Measurements from ENCODE around the gene AUTS2. TPM values are rescaled to one million over a fixed set of nuclear protein-coding genes. Genes with fewer than 3 reads are reported as not detected.
A peak's percentile ranks its signal among the peaks of the same experiment; 100 is the strongest.
"Not testable (repeated sequence)": the region's sequence is repeated elsewhere in the genome, so short reads cannot be mapped to it uniquely, and the experiment has no call there.

The AUTS2 gene
- total RNA-seq, 2 donors from 2014 or later: 0.53 to 2.2 TPM

- Mint-ChIP-seq H3K27ac (no peak overlapping the region), H3K36me3 (no peaks in the 10 kb centered on the region), H3K9me3 (no peaks in the 10 kb centered on the region)
- ATAC-seq (no peak), DNase-seq (ENCODE audit: low spot score in 2 of 2) (no peak)
Measured at GRCh38 chr7:70789481-70790214, 1191.4 kb downstream of the AUTS2 start.

DNA sequence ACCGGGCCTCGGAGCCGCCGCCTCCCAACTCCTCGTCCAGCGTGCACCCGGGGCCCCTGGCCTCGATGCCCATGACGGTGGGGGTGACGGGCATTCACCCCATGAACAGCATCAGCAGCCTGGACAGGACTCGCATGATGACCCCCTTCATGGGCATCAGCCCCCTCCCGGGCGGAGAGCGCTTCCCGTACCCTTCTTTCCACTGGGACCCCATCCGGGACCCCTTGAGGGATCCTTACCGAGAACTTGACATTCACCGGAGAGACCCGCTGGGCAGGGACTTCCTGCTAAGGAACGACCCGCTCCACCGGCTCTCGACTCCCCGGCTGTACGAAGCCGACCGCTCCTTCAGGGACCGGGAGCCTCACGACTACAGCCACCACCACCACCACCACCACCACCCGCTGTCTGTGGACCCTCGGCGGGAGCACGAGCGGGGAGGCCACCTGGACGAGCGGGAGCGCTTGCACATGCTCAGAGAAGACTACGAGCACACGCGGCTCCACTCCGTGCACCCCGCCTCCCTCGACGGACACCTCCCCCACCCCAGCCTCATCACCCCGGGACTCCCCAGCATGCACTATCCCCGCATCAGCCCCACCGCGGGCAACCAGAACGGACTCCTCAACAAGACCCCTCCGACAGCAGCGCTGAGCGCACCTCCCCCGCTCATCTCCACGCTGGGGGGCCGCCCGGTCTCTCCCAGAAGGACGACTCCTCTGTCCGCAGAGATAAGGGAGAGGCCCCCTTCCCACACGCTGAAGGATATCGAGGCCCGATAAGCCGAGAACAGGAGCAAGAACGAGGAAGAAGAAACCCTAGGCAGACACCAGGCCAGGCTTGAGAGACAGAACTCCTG is 1192.2 kb downstream of the AUTS2 start:
- Mint-ChIP-seq H3K36me3 (no peaks in the 10 kb centered on the region), H3K9me3 (no peaks in the 10 kb centered on the region), H3K27ac (no peak overlapping the region)
- no peak for ATAC-seq
- no peak for DNase-seq (ENCODE audit: low spot score in 2 of 2)

DNA sequence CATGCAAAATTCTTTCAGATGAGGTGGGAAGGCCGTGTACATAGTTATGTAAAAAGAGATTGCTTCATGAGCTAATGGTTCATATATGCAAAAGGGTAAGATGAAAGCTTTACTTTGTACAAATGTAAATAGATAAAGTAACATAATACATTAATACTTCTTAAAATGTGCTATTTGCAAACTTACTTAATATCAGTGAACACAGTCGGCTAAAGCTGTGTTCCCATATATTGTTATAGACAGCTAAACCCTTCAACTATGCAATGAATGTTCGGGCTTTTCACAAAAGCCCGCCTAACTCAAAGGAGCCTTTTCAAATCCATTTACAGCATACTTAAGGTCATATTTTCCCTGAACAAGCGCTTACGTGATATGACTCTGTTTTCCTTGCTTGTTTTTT is 1193.1 kb downstream of the AUTS2 start:
- DNase-seq (ENCODE audit: low spot score in 2 of 2) (no peak), ATAC-seq (no peak)
- no peaks in the 10 kb centered on the region for H3K36me3 Mint-ChIP-seq
- H3K9me3 Mint-ChIP-seq: no peaks in the 10 kb centered on the region
- H3K27ac Mint-ChIP-seq: no peak overlapping the region

GRCh38 chr7:70793060-70793459 is 1194.8 kb downstream of the AUTS2 start:
- H3K36me3 Mint-ChIP-seq: peaks cover 0 to 2% of the 10 kb centered on the region in 2 donors
- no peak overlapping the region for H3K27ac Mint-ChIP-seq
- ATAC-seq (no peak), DNase-seq (ENCODE audit: low spot score in 2 of 2) (no peak)
- peaks cover 1 to 2% of the 10 kb centered on the region in 2 donors for H3K9me3 Mint-ChIP-seq

- Mint-ChIP-seq H3K9me3 (peaks cover 4 to 5% of the 10 kb centered on the region in 2 donors), H3K36me3 (peaks cover 0 to 9% of the 10 kb centered on the region in 2 donors), H3K27ac (no peak overlapping the region)
- ATAC-seq: no peak
- no peak for DNase-seq (ENCODE audit: low spot score in 2 of 2)
Measured at GRCh38 chr7:70793821-70794220, 1195.5 kb downstream of the AUTS2 start.

DNA sequence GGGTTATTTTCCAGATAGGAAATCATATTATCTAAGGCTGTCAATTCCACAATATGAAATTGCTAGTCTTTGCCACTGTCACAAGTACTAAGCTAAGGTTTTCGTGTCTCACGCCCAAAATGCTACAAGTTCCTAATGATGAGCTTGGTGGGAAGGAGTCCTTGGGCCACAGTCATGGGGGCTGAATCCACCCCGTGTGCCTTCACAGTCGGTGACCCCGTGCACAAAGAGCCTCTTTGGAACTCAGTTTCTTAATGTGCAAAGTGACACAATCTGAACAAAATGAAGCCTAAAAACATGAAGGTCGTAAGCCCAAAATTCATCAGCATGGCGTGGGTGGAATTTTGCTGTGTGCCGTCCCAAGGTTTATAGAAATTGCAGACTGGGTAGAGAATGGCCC is 1196.7 kb downstream of the AUTS2 start:
- H3K9me3 Mint-ChIP-seq: peaks cover 5 to 6% of the 10 kb centered on the region in 2 donors
- H3K27ac Mint-ChIP-seq: no peak overlapping the region
- ATAC-seq: no peak

GRCh38 chr7:70795948-70796347 is 1197.7 kb downstream of the AUTS2 start:
- Mint-ChIP-seq H3K9me3 (peaks cover 7 to 13% of the 10 kb centered on the region in 2 donors), H3K27ac (no peak overlapping the region), H3K36me3 (peaks cover 0 to 28% of the 10 kb centered on the region in 2 donors)
- no peak for DNase-seq (ENCODE audit: low spot score in 2 of 2)
- no peak for ATAC-seq

More for the DNA sequence above, 1196.7 kb downstream of the AUTS2 start:
- peaks cover 0 to 19% of the 10 kb centered on the region in 2 donors for H3K36me3 Mint-ChIP-seq
- DNase-seq (ENCODE audit: low spot score in 2 of 2): no peak

DNA sequence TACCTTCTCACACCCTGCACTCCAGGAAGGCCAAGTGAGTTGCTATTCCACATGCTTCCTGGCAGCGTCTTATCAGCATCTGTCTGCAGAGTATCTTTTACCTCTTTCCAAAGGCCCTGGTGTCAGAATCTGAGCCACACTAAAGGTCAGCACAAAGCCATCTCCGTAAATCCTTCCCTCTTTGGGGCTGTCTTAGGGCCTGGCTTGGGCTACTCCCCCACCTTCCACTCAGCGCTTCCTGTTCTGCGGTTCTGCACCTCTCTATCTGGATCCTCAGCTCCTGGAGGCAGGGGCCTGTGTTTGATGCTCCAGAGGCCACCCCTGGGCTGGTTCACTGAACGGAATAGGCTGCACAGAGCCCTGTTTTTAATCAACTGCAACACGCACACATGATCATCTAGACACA is 1198.8 kb downstream of the AUTS2 start:
- Mint-ChIP-seq H3K9me3 (peaks cover 15 to 23% of the 10 kb centered on the region in 2 donors), H3K36me3 (peaks cover 0 to 40% of the 10 kb centered on the region in 2 donors), H3K27ac (peak overlapping the region in 1 of 2 donors; percentile 14)
- DNase-seq (ENCODE audit: low spot score in 2 of 2): no peak
- ATAC-seq: no peak

DNA sequence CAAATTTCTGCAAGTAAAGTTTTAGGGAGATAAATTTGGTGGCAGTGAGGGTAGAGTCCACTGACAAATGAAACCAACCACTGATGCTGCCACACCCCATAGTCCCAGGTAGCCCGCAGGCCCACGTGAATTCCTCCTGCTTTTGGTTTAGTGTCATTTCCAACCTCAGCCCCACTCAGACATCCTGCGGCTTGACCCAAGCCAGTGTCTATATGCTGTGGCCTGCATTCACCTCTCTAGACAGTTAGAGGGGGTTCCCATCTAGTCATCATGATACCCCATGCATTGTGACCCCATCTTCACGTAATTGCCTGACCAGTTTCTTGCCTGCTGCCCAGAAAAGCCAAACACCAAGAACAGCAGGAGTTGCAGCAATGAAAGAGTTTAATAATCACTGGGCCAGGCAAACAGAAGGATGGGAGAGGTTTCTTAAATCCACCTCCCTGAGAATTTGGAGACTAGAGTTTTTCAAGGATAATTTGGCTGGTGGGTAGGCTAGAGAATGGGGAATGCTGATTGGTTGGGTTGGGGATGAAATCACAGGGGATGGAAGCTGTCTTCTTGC is 1201.6 kb downstream of the AUTS2 start:
- DNase-seq (ENCODE audit: low spot score in 2 of 2) (no peak), ATAC-seq (no peak)
- H3K36me3 Mint-ChIP-seq: peaks cover 0 to 47% of the 10 kb centered on the region in 2 donors
- no peak overlapping the region for H3K27ac Mint-ChIP-seq
- H3K9me3 Mint-ChIP-seq: peaks cover 15 to 30% of the 10 kb centered on the region in 2 donors

GRCh38 chr7:70805360-70805759 is 1207.1 kb downstream of the AUTS2 start:
- Mint-ChIP-seq H3K9me3 (peaks cover 10 to 23% of the 10 kb centered on the region in 2 donors), H3K27ac (no peak overlapping the region), H3K36me3 (peaks cover 0 to 24% of the 10 kb centered on the region in 2 donors)
- ATAC-seq (no peak), DNase-seq (ENCODE audit: low spot score in 2 of 2) (no peak)

DNA sequence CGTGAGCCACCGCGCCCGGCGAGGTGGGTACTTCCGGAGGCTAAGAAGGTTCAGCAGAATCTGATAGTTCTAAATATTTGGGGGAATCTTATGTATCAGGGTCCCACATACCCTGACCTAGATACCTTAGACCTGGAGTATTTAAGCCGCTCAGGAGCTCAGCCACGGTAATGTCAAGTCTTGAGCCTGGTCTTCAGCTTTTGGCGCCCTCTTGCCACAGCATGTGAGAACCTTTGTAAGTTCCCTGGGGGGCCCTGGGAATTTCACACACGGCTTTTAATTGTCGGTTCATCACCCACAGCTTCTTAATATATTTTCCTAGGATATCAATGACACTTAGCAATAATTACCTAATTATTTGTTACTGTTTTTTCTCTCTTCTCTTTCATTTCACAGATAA is 1209.4 kb downstream of the AUTS2 start:
- ATAC-seq: no peak

GRCh38 chr7:70808876-70809275 is 1210.6 kb downstream of the AUTS2 start:
- no peak for ATAC-seq
- H3K9me3 Mint-ChIP-seq: peaks cover 0 to 7% of the 10 kb centered on the region in 2 donors
- DNase-seq (ENCODE audit: low spot score in 2 of 2): no peak
- no peak overlapping the region for H3K27ac Mint-ChIP-seq
- no peaks in the 10 kb centered on the region for H3K36me3 Mint-ChIP-seq

More for the DNA sequence above, 1209.4 kb downstream of the AUTS2 start:
- no peak overlapping the region for H3K27ac Mint-ChIP-seq
- no peak for DNase-seq (ENCODE audit: low spot score in 2 of 2)
- peaks cover 0 to 5% of the 10 kb centered on the region in 2 donors for H3K36me3 Mint-ChIP-seq
- H3K9me3 Mint-ChIP-seq: peaks cover 0 to 10% of the 10 kb centered on the region in 2 donors

DNA sequence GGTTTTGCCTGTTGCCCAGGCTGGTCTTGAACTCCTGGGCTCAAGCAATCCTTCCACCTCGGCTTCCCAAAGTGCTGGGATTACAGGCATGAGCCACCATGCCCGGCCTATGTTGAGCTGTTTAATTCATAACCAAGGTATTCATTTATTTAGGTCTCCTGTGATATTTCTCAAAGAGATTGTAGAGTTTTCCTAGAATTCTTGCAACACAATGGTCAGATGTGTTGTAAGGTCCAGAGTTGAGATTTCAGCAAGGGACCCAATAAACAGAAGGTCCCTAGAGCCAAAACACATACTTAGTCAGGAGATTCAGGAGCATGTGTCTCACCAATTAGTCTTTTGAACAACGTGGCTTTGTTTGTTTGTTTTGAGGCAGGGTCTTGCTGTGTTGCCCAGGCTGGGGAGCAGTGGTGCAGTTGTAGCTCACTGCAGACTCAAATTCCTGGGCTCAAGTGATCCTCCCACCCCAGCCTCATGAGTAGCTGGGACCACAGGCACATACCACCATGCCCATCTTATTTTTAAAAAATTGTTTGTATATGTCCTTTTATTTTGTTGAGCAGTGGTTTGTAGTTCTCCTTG is 1212.4 kb downstream of the AUTS2 start:
- ATAC-seq (no peak), DNase-seq (ENCODE audit: low spot score in 2 of 2) (no peak)
- H3K9me3 Mint-ChIP-seq: peaks cover 0 to 9% of the 10 kb centered on the region in 2 donors
- no peak overlapping the region for H3K27ac Mint-ChIP-seq
- no peaks in the 10 kb centered on the region for H3K36me3 Mint-ChIP-seq

DNA sequence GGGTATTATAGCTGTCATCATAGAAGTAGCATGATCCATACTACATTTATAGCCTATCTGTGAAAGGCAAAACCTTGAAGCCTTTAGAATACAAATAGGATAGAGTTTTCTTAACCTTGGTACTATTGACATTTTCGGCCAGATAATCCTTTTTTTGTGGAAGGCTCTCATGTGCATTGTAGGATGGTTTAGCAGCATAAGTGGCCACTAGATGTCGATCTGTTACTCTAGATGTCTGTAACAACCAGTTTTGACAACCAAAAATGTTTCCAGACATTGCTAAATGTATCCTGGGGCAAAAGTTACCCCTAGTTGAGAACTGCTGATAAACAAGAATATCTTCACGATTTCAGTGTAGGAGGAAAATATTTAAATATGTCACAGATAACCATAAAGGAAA is 1214.2 kb downstream of the AUTS2 start:
- Mint-ChIP-seq H3K36me3 (no peaks in the 10 kb centered on the region), H3K9me3 (peaks cover 6 to 7% of the 10 kb centered on the region in 2 donors), H3K27ac (no peak overlapping the region)
- ATAC-seq (no peak), DNase-seq (ENCODE audit: low spot score in 2 of 2) (no peak)

DNA sequence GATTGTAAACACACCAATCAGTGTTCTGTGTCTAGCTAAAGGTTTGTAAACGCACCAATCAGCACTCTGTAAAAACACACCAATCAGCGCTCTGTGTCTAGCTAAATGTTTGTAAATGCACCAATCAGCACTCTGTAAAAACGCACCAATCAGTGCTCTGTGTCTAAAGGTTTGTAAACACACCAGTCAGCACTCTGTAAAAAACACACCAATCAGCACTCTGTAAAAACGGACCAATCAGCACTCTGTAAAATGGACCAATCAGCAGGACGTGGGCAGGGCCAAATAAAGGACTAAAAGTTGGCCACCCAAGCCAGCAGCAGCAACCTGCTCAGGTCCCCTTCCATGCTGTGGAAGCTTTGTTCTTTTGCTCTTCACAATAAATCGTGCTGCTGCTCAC is 1224.2 kb downstream of the AUTS2 start:
- H3K27ac Mint-ChIP-seq; DNase-seq (ENCODE audit: low spot score in 2 of 2); H3K36me3 Mint-ChIP-seq; ATAC-seq: not testable (repeated sequence)
- peaks cover 20 to 26% of the 10 kb centered on the region in 2 donors for H3K9me3 Mint-ChIP-seq

GRCh38 chr7:70829221-70830059 is 1231.2 kb downstream of the AUTS2 start:
- ATAC-seq: peak; percentile 50 to 56
- no peaks in the 10 kb centered on the region for H3K36me3 Mint-ChIP-seq
- H3K9me3 Mint-ChIP-seq: peaks cover 0 to 5% of the 10 kb centered on the region in 2 donors
- no peak overlapping the region for H3K27ac Mint-ChIP-seq
- peak; percentile 48 to 61 for DNase-seq (ENCODE audit: low spot score in 2 of 2)

All from activated naive CD4-positive, alpha-beta T cell treated with anti-CD3 and anti-CD28 coated beads, Interleukin-2, amount 50 U/mL, for 72 hours (primary cell).